Right cardiac atrium (tissue), 5 donors: ENCODE data around the gene CDKL1. TPM values are rescaled to one million over a fixed set of nuclear protein-coding genes. Genes with fewer than 3 reads are reported as not detected.

Experiments used
- ATAC-seq, 2 donors: fragments of 200-7000 bp; cut with Tn5 transposase; one replicate each; pipeline versions ENCODE4 v1.8.0 to v1.9.1; 2020; ENCODE audit warnings: moderate library complexity in 2 of 2, mild to moderate bottlenecking in 1 of 2
- DNase-seq, 3 donors: peaks; one replicate each; pipeline ENCODE4 v3.0.0-alpha.2; 2020
- H3K27ac ChIP-seq: one replicate; pipeline ENCODE4 v1.5.1; 2013; ENCODE audit warnings: mild to moderate bottlenecking, low read length, control low read depth, moderate library complexity
- H3K27me3 ChIP-seq: one replicate; pipeline ENCODE4 v1.6.1; 2013; ENCODE audit not compliant: control insufficient read depth, insufficient read depth
- H3K4me1 ChIP-seq: one replicate; pipeline ENCODE4 v1.6.1; 2013; ENCODE audit warnings: low read length; ENCODE audit not compliant: control insufficient read depth, insufficient read depth
- H3K4me3 ChIP-seq: one replicate; pipeline ENCODE4 v1.5.1; 2013; ENCODE audit warnings: low read length, control low read depth
- H3K9me3 ChIP-seq: one replicate; pipeline ENCODE4 v1.6.1; 2013; ENCODE audit warnings: low read length; ENCODE audit not compliant: control insufficient read depth
- WGBS: extraction: QIAGEN DNeasy Blood & Tissue Kit; methylation state at CpG from one replicate; pipeline ENCODE4 v1.1.7; 2013; 5-methylcytosine and 5-hydroxymethylcytosine counted together
- intact Hi-C, 4 donors: fragments of 100-400 bp; cut with DNase I; formaldehyde crosslinking; loops; one replicate each; pipeline versions ENCODE4 v1.11.0 to v1.14.0; 2022 to 2023
- long read RNA-seq, 4 donors: library from polyadenylated mRNA; unstranded; transcript quantifications; one replicate each; pipeline ENCODE4 v2.0.0, GENCODE V29; 2020 to 2021
- polyA plus RNA-seq: library from polyadenylated mRNA; stranded (reverse); fragments of 200-250 nt; gene quantifications from one replicate; pipeline ENCODE4 v1.2.3, GENCODE V29; 2013
- total RNA-seq, 4 donors: library from RNA; stranded (reverse); fragmentation: NEBNext Ultra II Directional; extraction: Animal tissue kit (Norgen Biotek cat#: 25700); gene quantifications; one replicate each; pipeline ENCODE4 v1.2.1, GENCODE V29; 2021
- donor health status: healthy with polysubstance abuse.
- donor health status: DM: no; HTN: yes; CAD: no.
- donor health status: DM: no; HTN: no; CAD: no.
- donor health status: DM: no; HTN: yes; CAD: no; lungs with severe emphysema.
- donor health status: DM: yes; HTN: yes; CAD: no.

CDKL1 gene
- total RNA-seq (1 to 10 TPM; 1.8 to 4.7 (median 3.5) TPM), polyA plus RNA-seq (1.0 TPM)
- long read RNA-seq, donor 1, partial matches to known transcripts = 0 of 5 reads
- long read RNA-seq, donor 1, other reads (novel, unspliced or antisense) = 5 of 5 reads
- long read RNA-seq, donor 2 = 0 reads
- long read RNA-seq, donor 3, partial matches to known transcripts = 0 of 5 reads
- long read RNA-seq, donor 3, other reads (novel, unspliced or antisense) = 5 of 5 reads
- long read RNA-seq, donor 4 = 0 reads

GRCh38 chr14:50396631-50397389 is at the start of gene CDKL1:
Gene CDKL1, minus strand, starts transcription at chr14:50396881. Its CDS starts 1,013 bp downstream, at chr14:50395868.
- DNase-seq = peak; percentile 63 to 89 (median 88)

GRCh38 chr14:50434528-50434927 is 37.8 kb upstream of the CDKL1 start:
- ATAC-seq = no peak
- intact Hi-C loops = no loop called here

More at GRCh38 chr14:50396631-50397389, at the start of gene CDKL1:
- no peaks in the 10 kb centered on the region for H3K9me3 ChIP-seq
- H3K27me3 ChIP-seq = no peaks in the 10 kb centered on the region
- H3K4me3 ChIP-seq = peak within 1 kb of the TSS; percentile 73
- H3K4me1 ChIP-seq = no peaks in the 10 kb centered on the region
- intact Hi-C loops = no loop called here
- peak within 1 kb of the TSS; percentile 34 for H3K27ac ChIP-seq
- under 1% methylated on average over 77 of the region's 77 CpGs for WGBS
- peak; percentile 94 to 96 for ATAC-seq

GRCh38 chr14:50432131-50432530 is 35.5 kb upstream of the CDKL1 start:
- Histone ChIP-seq H3K9me3 (no peaks in the 10 kb centered on the region), H3K4me3 (no peak overlapping the region), H3K4me1 (no peaks in the 10 kb centered on the region), H3K27ac (no peak overlapping the region), H3K27me3 (no peaks in the 10 kb centered on the region)
- no peak for ATAC-seq
- no peak for DNase-seq
- intact Hi-C loops = no loop called here
- WGBS = 98% methylated on average over 1 of the region's 1 CpG

More at GRCh38 chr14:50434528-50434927, 37.8 kb upstream of the CDKL1 start:
- Histone ChIP-seq H3K27ac (no peak overlapping the region), H3K27me3 (no peaks in the 10 kb centered on the region), H3K4me3 (no peak overlapping the region), H3K9me3 (no peaks in the 10 kb centered on the region), H3K4me1 (no peaks in the 10 kb centered on the region)
- DNase-seq = no peak

GRCh38 chr14:50425816-50426215 is 29.1 kb upstream of the CDKL1 start:
- DNase-seq (no peak), ATAC-seq (no peak)
- H3K27me3 ChIP-seq = no peaks in the 10 kb centered on the region
- WGBS = 78% methylated on average over 3 of the region's 3 CpGs
- no peaks in the 10 kb centered on the region for H3K9me3 ChIP-seq
- H3K4me1 ChIP-seq = no peaks in the 10 kb centered on the region
- H3K4me3 ChIP-seq = no peak overlapping the region
- no peak overlapping the region for H3K27ac ChIP-seq
- intact Hi-C loops = no loop called here

GRCh38 chr14:50425105-50425504 is 28.4 kb upstream of the CDKL1 start:
- WGBS = 82% methylated on average over 2 of the region's 2 CpGs
- ATAC-seq (no peak), DNase-seq (no peak)
- no peak overlapping the region for H3K27ac ChIP-seq
- no peak overlapping the region for H3K4me3 ChIP-seq
- no peaks in the 10 kb centered on the region for H3K4me1 ChIP-seq
- H3K27me3 ChIP-seq = no peaks in the 10 kb centered on the region
- intact Hi-C loops = no loop called here
- no peaks in the 10 kb centered on the region for H3K9me3 ChIP-seq

GRCh38 chr14:50423529-50423928 is 26.8 kb upstream of the CDKL1 start:
- ATAC-seq (no peak), DNase-seq (no peak)
- H3K27me3 ChIP-seq = no peaks in the 10 kb centered on the region
- intact Hi-C loops = no loop called here
- H3K4me1 ChIP-seq = no peaks in the 10 kb centered on the region
- no peaks in the 10 kb centered on the region for H3K9me3 ChIP-seq
- WGBS = 98% methylated on average over 3 of the region's 3 CpGs
- no peak overlapping the region for H3K4me3 ChIP-seq
- H3K27ac ChIP-seq = no peak overlapping the region

- DNase-seq (no peak), ATAC-seq (no peak)
- Histone ChIP-seq H3K9me3 (no peaks in the 10 kb centered on the region), H3K27me3 (no peaks in the 10 kb centered on the region), H3K4me1 (no peaks in the 10 kb centered on the region), H3K4me3 (no peak overlapping the region), H3K27ac (no peak overlapping the region)
- intact Hi-C loops = no loop called here
- WGBS = 93% methylated on average over 7 of the region's 7 CpGs
These were observed 24.8 kb upstream of the CDKL1 start for GRCh38 chr14:50421499-50421898.

- ATAC-seq = no peak
- intact Hi-C loops = no loop called here
- 94% methylated on average over 2 of the region's 2 CpGs for WGBS
These were observed 21.2 kb upstream of the CDKL1 start for GRCh38 chr14:50417853-50418252.

GRCh38 chr14:50410921-50411320 is 14.2 kb upstream of the CDKL1 start:
- DNase-seq (no peak), ATAC-seq (no peak)
- intact Hi-C loops = no loop called here
- WGBS = 84% methylated on average over 1 of the region's 1 CpG
- Histone ChIP-seq H3K9me3 (no peaks in the 10 kb centered on the region), H3K27me3 (no peaks in the 10 kb centered on the region), H3K27ac (no peak overlapping the region), H3K4me1 (no peaks in the 10 kb centered on the region), H3K4me3 (no peak overlapping the region)

More at GRCh38 chr14:50417853-50418252, 21.2 kb upstream of the CDKL1 start:
- DNase-seq = no peak
- Histone ChIP-seq H3K27me3 (no peaks in the 10 kb centered on the region), H3K9me3 (no peaks in the 10 kb centered on the region), H3K4me3 (no peak overlapping the region), H3K4me1 (no peaks in the 10 kb centered on the region), H3K27ac (no peak overlapping the region)

GRCh38 chr14:50410071-50410470 is 13.4 kb upstream of the CDKL1 start:
- WGBS = 98% methylated on average over 3 of the region's 3 CpGs
- Histone ChIP-seq H3K27ac (no peak overlapping the region), H3K4me3 (no peak overlapping the region), H3K4me1 (no peaks in the 10 kb centered on the region), H3K9me3 (no peaks in the 10 kb centered on the region), H3K27me3 (no peaks in the 10 kb centered on the region)
- intact Hi-C loops = no loop called here
- DNase-seq (no peak), ATAC-seq (no peak)

GRCh38 chr14:50407111-50407812 is 10.6 kb upstream of the CDKL1 start:
- intact Hi-C loops = no loop called here
- H3K4me3 ChIP-seq = no peak overlapping the region
- H3K27ac ChIP-seq = no peak overlapping the region
- ATAC-seq = no peak
- H3K9me3 ChIP-seq = no peaks in the 10 kb centered on the region
- no peaks in the 10 kb centered on the region for H3K27me3 ChIP-seq
- no peak for DNase-seq
- 62% methylated on average over 6 of the region's 6 CpGs for WGBS
- H3K4me1 ChIP-seq = no peaks in the 10 kb centered on the region
